ENCODE data around the gene KIAA0586.

DNA sequence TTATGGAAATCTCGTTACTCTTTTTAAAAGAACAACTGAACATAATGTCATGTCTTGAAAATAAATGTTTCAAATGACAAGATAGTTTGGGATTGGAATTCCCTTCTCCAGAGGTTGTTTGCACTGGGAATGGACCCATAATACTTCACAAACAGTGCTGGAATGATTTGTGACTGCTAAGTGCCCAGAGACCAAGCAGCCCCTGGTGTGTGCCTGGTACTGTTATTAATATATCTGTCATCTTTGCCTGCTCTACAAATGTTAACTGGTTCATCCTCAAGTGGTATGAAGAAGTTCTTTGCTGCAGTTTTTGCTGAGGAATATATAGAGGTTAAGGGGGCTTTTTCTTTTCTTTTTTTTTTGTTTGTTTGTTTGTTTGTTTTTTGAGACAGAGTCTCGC, 145.3 kb downstream of the KIAA0586 start:
- TF ChIP-seq, protein P1, sequence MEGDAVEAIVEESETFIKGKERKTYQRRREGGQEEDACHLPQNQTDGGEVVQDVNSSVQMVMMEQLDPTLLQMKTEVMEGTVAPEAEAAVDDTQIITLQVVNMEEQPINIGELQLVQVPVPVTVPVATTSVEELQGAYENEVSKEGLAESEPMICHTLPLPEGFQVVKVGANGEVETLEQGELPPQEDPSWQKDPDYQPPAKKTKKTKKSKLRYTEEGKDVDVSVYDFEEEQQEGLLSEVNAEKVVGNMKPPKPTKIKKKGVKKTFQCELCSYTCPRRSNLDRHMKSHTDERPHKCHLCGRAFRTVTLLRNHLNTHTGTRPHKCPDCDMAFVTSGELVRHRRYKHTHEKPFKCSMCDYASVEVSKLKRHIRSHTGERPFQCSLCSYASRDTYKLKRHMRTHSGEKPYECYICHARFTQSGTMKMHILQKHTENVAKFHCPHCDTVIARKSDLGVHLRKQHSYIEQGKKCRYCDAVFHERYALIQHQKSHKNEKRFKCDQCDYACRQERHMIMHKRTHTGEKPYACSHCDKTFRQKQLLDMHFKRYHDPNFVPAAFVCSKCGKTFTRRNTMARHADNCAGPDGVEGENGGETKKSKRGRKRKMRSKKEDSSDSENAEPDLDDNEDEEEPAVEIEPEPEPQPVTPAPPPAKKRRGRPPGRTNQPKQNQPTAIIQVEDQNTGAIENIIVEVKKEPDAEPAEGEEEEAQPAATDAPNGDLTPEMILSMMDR (conservative IDR thresholded peaks at IDR 0.05; ENCODE audit: low read length): no peak
- no peak for TF ChIP-seq EZH2phosphoT487 (IDR thresholded peaks at IDR 0.05; ENCODE audit: borderline replicate concordance)

Data from Loucy (cell line).